A549 treated with CpdA at 1 μM for 4 hours (cell line): ENCODE results near the gene TMEM50A. TPM values are rescaled to one million over a fixed set of nuclear protein-coding genes. Genes with fewer than 3 reads are reported as not detected.

Experiments used
- total RNA-seq: library from RNA; stranded (reverse); fragments of 200-300 nt; extraction: Qiagen RNA extraction; gene quantifications from 5 replicates; pipeline ENCODE4 v1.2.3, GENCODE V29; 2022; ENCODE audit warnings: low read depth

The TMEM50A gene
- total RNA-seq: 67.2 to 89.3 TPM (median 71.7 TPM) in 5 replicates

GRCh38 chr1:25338188-25338981, at the start of gene TMEM50A:
TSS of gene TMEM50A (plus strand) at chr1:25338334. CDS start at chr1:25340487, 2,153 bp downstream.

Other genes starting within 250 kb of the TMEM50A start
- 36.9 to 50.9 TPM (median 40.1 TPM) in 5 replicates for gene SYF2, start 105.8 kb upstream of the TMEM50A start, total RNA-seq
- gene RSRP1, start 90.9 kb upstream of the TMEM50A start, total RNA-seq: 21.6 to 24.6 TPM (median 23.7 TPM) in 5 replicates
- not detected in 5 replicates for gene RHD, start 65.8 kb upstream of the TMEM50A start, total RNA-seq
- gene RHCE, start 82.5 kb downstream of the TMEM50A start, total RNA-seq: 0.02 to 0.12 TPM in 2 of 5 replicates, not detected in the others
- gene MACO1, start 92.6 kb downstream of the TMEM50A start, total RNA-seq: 9.2 to 11.5 TPM (median 9.4 TPM) in 5 replicates
- gene LDLRAP1, start 205.3 kb downstream of the TMEM50A start, total RNA-seq: 8.7 to 10.9 TPM (median 9.5 TPM) in 5 replicates